ENCODE data around the gene CPAMD8.

GRCh38 chr19:16873594-16873993 lies 153.0 kb downstream of the CPAMD8 start:
- no peak for TF ChIP-seq YY1 (IDR thresholded peaks at IDR 0.05; ENCODE audit: insufficient read depth, insufficient read length)
- TF ChIP-seq SUZ12 (IDR thresholded peaks at IDR 0.05; ENCODE audit: extremely low read depth, insufficient read depth, insufficient read length), result no peak
- no peak for TF ChIP-seq ZNF274 (IDR thresholded peaks at IDR 0.05; ENCODE audit: low read depth, low read length)
